ENCODE measurements around the gene CFAP119.

CFAP119 gene

GRCh38 chr16:30728321-30728720 lies 33.5 kb downstream of the CFAP119 start:
- ATAC-seq = no peak
- no peak for TF ChIP-seq ISL1 (CRISPR knock-in tag; IDR thresholded peaks at IDR 0.05)
- TF ChIP-seq BACH2 (CRISPR knock-in tag; IDR thresholded peaks at IDR 0.05; ENCODE audit: borderline replicate concordance) = no peak
- no peak for TF ChIP-seq PATZ1 (CRISPR knock-in tag; IDR thresholded peaks at IDR 0.05; ENCODE audit: borderline replicate concordance)
- no peak for TF ChIP-seq ZFP3 (CRISPR knock-in tag; IDR thresholded peaks at IDR 0.05)
- no peak for TF ChIP-seq TOX (CRISPR knock-in tag; IDR thresholded peaks at IDR 0.05; ENCODE audit: borderline replicate concordance)
- no peak for TF ChIP-seq TCF4 (CRISPR knock-in tag; IDR thresholded peaks at IDR 0.05; ENCODE audit: borderline replicate concordance)
- TF ChIP-seq CSDC2 (CRISPR knock-in tag; IDR thresholded peaks at IDR 0.05) = no peak
- no peak for TF ChIP-seq SNAI2 (CRISPR knock-in tag; IDR thresholded peaks at IDR 0.05)
- TF ChIP-seq ZNF8 (CRISPR knock-in tag; IDR thresholded peaks at IDR 0.05) = no peak
- TF ChIP-seq, protein P1, sequence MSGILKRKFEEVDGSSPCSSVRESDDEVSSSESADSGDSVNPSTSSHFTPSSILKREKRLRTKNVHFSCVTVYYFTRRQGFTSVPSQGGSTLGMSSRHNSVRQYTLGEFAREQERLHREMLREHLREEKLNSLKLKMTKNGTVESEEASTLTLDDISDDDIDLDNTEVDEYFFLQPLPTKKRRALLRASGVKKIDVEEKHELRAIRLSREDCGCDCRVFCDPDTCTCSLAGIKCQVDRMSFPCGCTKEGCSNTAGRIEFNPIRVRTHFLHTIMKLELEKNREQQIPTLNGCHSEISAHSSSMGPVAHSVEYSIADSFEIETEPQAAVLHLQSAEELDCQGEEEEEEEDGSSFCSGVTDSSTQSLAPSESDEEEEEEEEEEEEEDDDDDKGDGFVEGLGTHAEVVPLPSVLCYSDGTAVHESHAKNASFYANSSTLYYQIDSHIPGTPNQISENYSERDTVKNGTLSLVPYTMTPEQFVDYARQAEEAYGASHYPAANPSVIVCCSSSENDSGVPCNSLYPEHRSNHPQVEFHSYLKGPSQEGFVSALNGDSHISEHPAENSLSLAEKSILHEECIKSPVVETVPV (CRISPR knock-in tag; IDR thresholded peaks at IDR 0.05) = no peak
- TF ChIP-seq ARNTL (CRISPR knock-in tag; IDR thresholded peaks at IDR 0.05; ENCODE audit: borderline replicate concordance, low read depth) = no peak
- no peak for TF ChIP-seq ZNF70 (CRISPR knock-in tag; IDR thresholded peaks at IDR 0.05)
- TF ChIP-seq ZNF565 (CRISPR knock-in tag; conservative IDR thresholded peaks at IDR 0.05; ENCODE audit: low read depth) = no peak
- TF ChIP-seq, protein P2, sequence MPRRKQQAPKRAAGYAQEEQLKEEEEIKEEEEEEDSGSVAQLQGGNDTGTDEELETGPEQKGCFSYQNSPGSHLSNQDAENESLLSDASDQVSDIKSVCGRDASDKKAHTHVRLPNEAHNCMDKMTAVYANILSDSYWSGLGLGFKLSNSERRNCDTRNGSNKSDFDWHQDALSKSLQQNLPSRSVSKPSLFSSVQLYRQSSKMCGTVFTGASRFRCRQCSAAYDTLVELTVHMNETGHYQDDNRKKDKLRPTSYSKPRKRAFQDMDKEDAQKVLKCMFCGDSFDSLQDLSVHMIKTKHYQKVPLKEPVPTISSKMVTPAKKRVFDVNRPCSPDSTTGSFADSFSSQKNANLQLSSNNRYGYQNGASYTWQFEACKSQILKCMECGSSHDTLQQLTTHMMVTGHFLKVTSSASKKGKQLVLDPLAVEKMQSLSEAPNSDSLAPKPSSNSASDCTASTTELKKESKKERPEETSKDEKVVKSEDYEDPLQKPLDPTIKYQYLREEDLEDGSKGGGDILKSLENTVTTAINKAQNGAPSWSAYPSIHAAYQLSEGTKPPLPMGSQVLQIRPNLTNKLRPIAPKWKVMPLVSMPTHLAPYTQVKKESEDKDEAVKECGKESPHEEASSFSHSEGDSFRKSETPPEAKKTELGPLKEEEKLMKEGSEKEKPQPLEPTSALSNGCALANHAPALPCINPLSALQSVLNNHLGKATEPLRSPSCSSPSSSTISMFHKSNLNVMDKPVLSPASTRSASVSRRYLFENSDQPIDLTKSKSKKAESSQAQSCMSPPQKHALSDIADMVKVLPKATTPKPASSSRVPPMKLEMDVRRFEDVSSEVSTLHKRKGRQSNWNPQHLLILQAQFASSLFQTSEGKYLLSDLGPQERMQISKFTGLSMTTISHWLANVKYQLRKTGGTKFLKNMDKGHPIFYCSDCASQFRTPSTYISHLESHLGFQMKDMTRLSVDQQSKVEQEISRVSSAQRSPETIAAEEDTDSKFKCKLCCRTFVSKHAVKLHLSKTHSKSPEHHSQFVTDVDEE (CRISPR knock-in tag; IDR thresholded peaks at IDR 0.05) = no peak

GRCh38 chr16:30725418-30725792 lies 36.5 kb downstream of the CFAP119 start:
- TF ChIP-seq OSR1 (CRISPR knock-in tag; IDR thresholded peaks at IDR 0.05) = no peak
- TF ChIP-seq ARNTL (CRISPR knock-in tag; IDR thresholded peaks at IDR 0.05; ENCODE audit: borderline replicate concordance, low read depth) = no peak
- no peak for TF ChIP-seq ISL1 (CRISPR knock-in tag; IDR thresholded peaks at IDR 0.05)
- no peak for TF ChIP-seq PATZ1 (CRISPR knock-in tag; IDR thresholded peaks at IDR 0.05; ENCODE audit: borderline replicate concordance)
- TF ChIP-seq ZFP3 (CRISPR knock-in tag; IDR thresholded peaks at IDR 0.05) = no peak
- no peak for TF ChIP-seq TCF4 (CRISPR knock-in tag; IDR thresholded peaks at IDR 0.05; ENCODE audit: borderline replicate concordance)
- TF ChIP-seq ZC3H10 (CRISPR knock-in tag; IDR thresholded peaks at IDR 0.05) = no peak
- TF ChIP-seq, protein P2 (CRISPR knock-in tag; IDR thresholded peaks at IDR 0.05) = no peak
- TF ChIP-seq, protein P3, sequence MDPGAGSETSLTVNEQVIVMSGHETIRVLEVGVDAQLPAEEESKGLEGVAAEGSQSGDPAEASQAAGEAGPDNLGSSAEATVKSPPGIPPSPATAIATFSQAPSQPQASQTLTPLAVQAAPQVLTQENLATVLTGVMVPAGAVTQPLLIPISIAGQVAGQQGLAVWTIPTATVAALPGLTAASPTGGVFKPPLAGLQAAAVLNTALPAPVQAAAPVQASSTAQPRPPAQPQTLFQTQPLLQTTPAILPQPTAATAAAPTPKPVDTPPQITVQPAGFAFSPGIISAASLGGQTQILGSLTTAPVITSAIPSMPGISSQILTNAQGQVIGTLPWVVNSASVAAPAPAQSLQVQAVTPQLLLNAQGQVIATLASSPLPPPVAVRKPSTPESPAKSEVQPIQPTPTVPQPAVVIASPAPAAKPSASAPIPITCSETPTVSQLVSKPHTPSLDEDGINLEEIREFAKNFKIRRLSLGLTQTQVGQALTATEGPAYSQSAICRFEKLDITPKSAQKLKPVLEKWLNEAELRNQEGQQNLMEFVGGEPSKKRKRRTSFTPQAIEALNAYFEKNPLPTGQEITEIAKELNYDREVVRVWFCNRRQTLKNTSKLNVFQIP (CRISPR knock-in tag; IDR thresholded peaks at IDR 0.05; ENCODE audit: borderline replicate concordance, low read depth) = no peak
- TF ChIP-seq CREB5 (CRISPR knock-in tag; IDR thresholded peaks at IDR 0.05; ENCODE audit: low read depth) = no peak
- no peak for TF ChIP-seq ZNF8 (CRISPR knock-in tag; IDR thresholded peaks at IDR 0.05)
- no peak for ATAC-seq

Data from SK-N-SH treated with all-trans-retinoic acid at 6 μM for 48 hours (cell line).